ENCODE data around the gene NOBOX. TPM values are rescaled to one million over a fixed set of nuclear protein-coding genes. Genes with fewer than 3 reads are reported as not detected.

The NOBOX gene
- total and polyA plus RNA-seq, 4 donors: not detected

DNA sequence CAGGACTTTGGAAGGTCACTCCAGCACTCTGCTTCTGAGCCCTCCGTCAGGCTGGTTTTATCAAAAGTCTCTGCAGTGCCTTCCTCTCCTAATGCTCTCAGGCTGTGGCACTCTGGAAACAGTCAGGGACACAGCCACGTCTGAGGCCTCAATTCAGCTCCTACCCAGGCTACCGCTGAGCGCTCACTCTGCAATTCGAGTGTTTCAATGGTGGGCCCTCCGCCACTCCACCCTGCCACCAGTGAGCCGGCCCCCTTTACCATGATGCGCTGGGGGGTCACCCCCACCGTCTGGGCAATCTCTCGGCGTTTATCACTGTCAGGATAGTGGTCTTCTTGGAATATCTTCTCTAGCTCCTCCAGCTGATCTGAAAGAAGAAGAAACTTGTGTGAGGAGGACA, 3.5 kb downstream of the NOBOX start:
- ATAC-seq (ENCODE audit: insufficient read depth, low FRiP score): no peak

DNA sequence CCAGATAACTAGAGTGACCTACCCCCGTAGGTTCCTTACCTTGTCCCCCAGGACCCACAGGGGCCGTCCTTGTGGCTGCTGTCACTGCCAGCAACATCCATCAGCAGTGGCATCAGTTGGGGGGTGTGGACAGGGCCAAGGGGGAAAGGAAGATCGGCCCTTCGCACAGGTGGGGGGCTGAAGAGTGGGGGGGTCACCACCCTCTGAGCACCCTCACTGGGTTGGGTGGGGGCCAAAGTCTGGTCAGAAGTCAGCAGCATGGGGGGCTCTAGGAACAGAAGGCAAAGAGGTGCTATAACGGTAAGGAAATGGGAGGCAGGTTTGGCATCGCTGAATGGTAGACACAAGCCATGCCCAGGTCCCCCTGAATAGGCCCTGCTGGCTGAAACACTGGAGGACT, 4.6 kb downstream of the NOBOX start:
- TF ChIP-seq, protein P1, sequence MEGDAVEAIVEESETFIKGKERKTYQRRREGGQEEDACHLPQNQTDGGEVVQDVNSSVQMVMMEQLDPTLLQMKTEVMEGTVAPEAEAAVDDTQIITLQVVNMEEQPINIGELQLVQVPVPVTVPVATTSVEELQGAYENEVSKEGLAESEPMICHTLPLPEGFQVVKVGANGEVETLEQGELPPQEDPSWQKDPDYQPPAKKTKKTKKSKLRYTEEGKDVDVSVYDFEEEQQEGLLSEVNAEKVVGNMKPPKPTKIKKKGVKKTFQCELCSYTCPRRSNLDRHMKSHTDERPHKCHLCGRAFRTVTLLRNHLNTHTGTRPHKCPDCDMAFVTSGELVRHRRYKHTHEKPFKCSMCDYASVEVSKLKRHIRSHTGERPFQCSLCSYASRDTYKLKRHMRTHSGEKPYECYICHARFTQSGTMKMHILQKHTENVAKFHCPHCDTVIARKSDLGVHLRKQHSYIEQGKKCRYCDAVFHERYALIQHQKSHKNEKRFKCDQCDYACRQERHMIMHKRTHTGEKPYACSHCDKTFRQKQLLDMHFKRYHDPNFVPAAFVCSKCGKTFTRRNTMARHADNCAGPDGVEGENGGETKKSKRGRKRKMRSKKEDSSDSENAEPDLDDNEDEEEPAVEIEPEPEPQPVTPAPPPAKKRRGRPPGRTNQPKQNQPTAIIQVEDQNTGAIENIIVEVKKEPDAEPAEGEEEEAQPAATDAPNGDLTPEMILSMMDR (IDR thresholded peaks at IDR 0.05; ENCODE audit: control extremely low read depth, extremely low read depth): no peak
- DNase-seq: no peak
- Histone ChIP-seq H3K9ac (ENCODE audit: insufficient read depth in 1 of 2, low read length in 2 of 2) (no peak overlapping the region), H3K27me3 (ENCODE audit: control insufficient read depth in 3 of 3, insufficient read depth in 3 of 3, low read length in 2 of 3) (peaks cover 0 to 7% (median 0%) of the 10 kb centered on the region in 3 donors), H3K27ac (ENCODE audit: low read depth in 1 of 2, low read length in 1 of 2) (no peak overlapping the region), H3K9me3 (ENCODE audit: control insufficient read depth in 4 of 4, insufficient read depth in 3 of 4, low read length in 3 of 4) (no peaks in the 10 kb centered on the region), H3K4me1 (ENCODE audit: control insufficient read depth in 5 of 5, insufficient read depth in 5 of 5, low read length in 5 of 5) (no peaks in the 10 kb centered on the region), H3K36me3 (ENCODE audit: control insufficient read depth in 4 of 4, insufficient read depth in 4 of 4, low read length in 4 of 4) (no peaks in the 10 kb centered on the region), H3K4me3 (no peak overlapping the region)
- WGBS, 2 donors: 90 to 93% methylated on average over 6 of the region's 6 CpGs
- ATAC-seq (ENCODE audit: insufficient read depth, low FRiP score): no peak

More for the DNA sequence above, 3.5 kb downstream of the NOBOX start:
- Histone ChIP-seq H3K27ac (ENCODE audit: low read depth in 1 of 2, low read length in 1 of 2) (no peak overlapping the region), H3K27me3 (ENCODE audit: control insufficient read depth in 3 of 3, insufficient read depth in 3 of 3, low read length in 2 of 3) (peaks cover 0 to 7% (median 0%) of the 10 kb centered on the region in 3 donors), H3K36me3 (ENCODE audit: control insufficient read depth in 4 of 4, insufficient read depth in 4 of 4, low read length in 4 of 4) (no peaks in the 10 kb centered on the region), H3K9ac (ENCODE audit: insufficient read depth in 1 of 2, low read length in 2 of 2) (no peak overlapping the region), H3K4me1 (ENCODE audit: control insufficient read depth in 5 of 5, insufficient read depth in 5 of 5, low read length in 5 of 5) (no peaks in the 10 kb centered on the region), H3K4me3 (no peak overlapping the region), H3K9me3 (ENCODE audit: control insufficient read depth in 4 of 4, insufficient read depth in 3 of 4, low read length in 3 of 4) (no peaks in the 10 kb centered on the region)
- TF ChIP-seq, protein P1 (IDR thresholded peaks at IDR 0.05; ENCODE audit: control extremely low read depth, extremely low read depth): no peak
- WGBS, 2 donors: 91 to 92% methylated on average over 11 of the region's 11 CpGs
- DNase-seq: no peak

DNA sequence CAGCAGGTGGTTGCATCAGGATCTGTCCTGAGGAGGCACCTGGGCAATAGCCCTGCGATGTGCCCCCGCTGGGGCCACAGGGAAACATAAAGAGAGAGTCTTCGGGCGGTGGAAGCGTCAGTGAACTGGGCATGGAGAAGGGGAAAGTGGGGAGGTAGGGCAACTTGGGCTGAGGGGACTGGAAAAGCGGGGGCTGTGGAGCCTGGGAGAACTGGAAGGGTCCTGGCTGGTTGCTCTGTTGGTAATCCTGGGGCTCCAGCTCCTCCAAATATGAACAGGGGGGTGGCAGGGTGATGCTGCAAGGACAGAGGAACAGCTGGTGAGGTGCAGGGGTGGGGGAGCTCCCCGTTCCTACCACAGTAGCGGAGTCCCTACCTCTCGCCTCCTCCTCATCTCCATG, 5.2 kb downstream of the NOBOX start:
- 81 to 89% methylated on average over 9 of the region's 9 CpGs for WGBS, 2 donors
- Histone ChIP-seq H3K9me3 (ENCODE audit: control insufficient read depth in 4 of 4, insufficient read depth in 3 of 4, low read length in 3 of 4) (no peaks in the 10 kb centered on the region), H3K4me1 (ENCODE audit: control insufficient read depth in 5 of 5, insufficient read depth in 5 of 5, low read length in 5 of 5) (no peaks in the 10 kb centered on the region), H3K36me3 (ENCODE audit: control insufficient read depth in 4 of 4, insufficient read depth in 4 of 4, low read length in 4 of 4) (no peaks in the 10 kb centered on the region), H3K27me3 (ENCODE audit: control insufficient read depth in 3 of 3, insufficient read depth in 3 of 3, low read length in 2 of 3) (peaks cover 0 to 1% (median 0%) of the 10 kb centered on the region in 3 donors), H3K4me3 (no peak overlapping the region), H3K27ac (ENCODE audit: low read depth in 1 of 2, low read length in 1 of 2) (no peak overlapping the region), H3K9ac (ENCODE audit: insufficient read depth in 1 of 2, low read length in 2 of 2) (no peak overlapping the region)
- no peak for ATAC-seq (ENCODE audit: insufficient read depth, low FRiP score)
- TF ChIP-seq, protein P1 (IDR thresholded peaks at IDR 0.05; ENCODE audit: control extremely low read depth, extremely low read depth): no peak
- no peak for DNase-seq

DNA sequence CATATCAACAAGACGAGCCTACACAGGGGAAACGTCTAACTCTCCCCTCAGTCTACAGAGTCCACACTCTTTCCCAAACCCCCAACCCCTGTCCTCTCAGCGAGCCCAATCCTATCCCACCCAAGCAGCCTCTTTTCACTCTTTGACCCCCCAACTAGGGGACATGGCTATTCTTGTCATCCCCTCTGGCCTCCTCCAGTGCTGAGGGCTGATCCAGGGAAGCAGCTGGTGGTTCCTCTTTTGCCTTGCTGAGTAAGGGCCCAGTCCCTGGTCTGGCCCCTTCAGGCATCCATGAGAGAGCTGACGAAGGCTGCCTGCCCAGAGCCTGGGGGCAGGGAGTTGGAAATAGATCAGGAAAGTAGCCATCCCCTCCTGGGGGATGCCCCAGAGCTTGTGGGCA, 6.4 kb downstream of the NOBOX start:
- Histone ChIP-seq H3K4me3 (no peak overlapping the region), H3K4me1 (ENCODE audit: control insufficient read depth in 5 of 5, insufficient read depth in 5 of 5, low read length in 5 of 5) (peaks cover 0 to under 1% (median 0%) of the 10 kb centered on the region in 5 donors), H3K36me3 (ENCODE audit: control insufficient read depth in 4 of 4, insufficient read depth in 4 of 4, low read length in 4 of 4) (no peaks in the 10 kb centered on the region), H3K27ac (ENCODE audit: low read depth in 1 of 2, low read length in 1 of 2) (no peak overlapping the region), H3K9me3 (ENCODE audit: control insufficient read depth in 4 of 4, insufficient read depth in 3 of 4, low read length in 3 of 4) (no peaks in the 10 kb centered on the region), H3K9ac (ENCODE audit: insufficient read depth in 1 of 2, low read length in 2 of 2) (no peak overlapping the region), H3K27me3 (ENCODE audit: control insufficient read depth in 3 of 3, insufficient read depth in 3 of 3, low read length in 2 of 3) (no peaks in the 10 kb centered on the region)
- TF ChIP-seq, protein P1 (IDR thresholded peaks at IDR 0.05; ENCODE audit: control extremely low read depth, extremely low read depth): no peak
- DNase-seq (no peak), ATAC-seq (ENCODE audit: insufficient read depth, low FRiP score) (no peak)
- WGBS, 2 donors: 56 to 76% methylated on average over 4 of the region's 4 CpGs

Data from lung (tissue), 12 donors.